Neutrophil (primary cell): Measurements from ENCODE around the gene CH25H.
"Not testable (repeated sequence)": the region's sequence is repeated elsewhere in the genome, so short reads cannot be mapped to it uniquely, and the experiment has no call there.

Experiments used
- H3K27ac ChIP-seq: fragments of 200-600 bp; sonication (generic); 2 replicates; pipeline ENCODE4 v1.5.1; 2016; ENCODE audit warnings: mild to moderate bottlenecking, moderate library complexity
- H3K27me3 ChIP-seq: fragments of 200-600 bp; sonication (generic); 2 replicates; pipeline ENCODE4 v1.6.0; 2016; ENCODE audit warnings: mild to moderate bottlenecking
- H3K36me3 ChIP-seq: fragments of 200-600 bp; sonication (generic); 2 replicates; pipeline ENCODE4 v1.5.1; 2017
- H3K4me1 ChIP-seq, 2 experiments: fragments of 200-600 bp in 1 of 2; sonication (generic) in 1 of 2; 1 replicate in 1 of 2; 2 replicates in 1 of 2; pipeline versions ENCODE4 v1.5.1 to v1.6.1; 2013 to 2016; ENCODE audit warnings: low read depth in 1 of 2, low read length in 1 of 2, mild to moderate bottlenecking in 1 of 2, moderate library complexity in 1 of 2; ENCODE audit not compliant: control insufficient read depth in 1 of 2, insufficient read depth in 1 of 2
- H3K4me3 ChIP-seq, 2 experiments: fragments of 200-600 bp in 1 of 2; sonication (generic) in 1 of 2; 1 replicate in 1 of 2; 2 replicates in 1 of 2; pipeline ENCODE4 v1.5.1; 2013 to 2016; ENCODE audit warnings: low read depth in 1 of 2, low read length in 1 of 2, mild to moderate bottlenecking in 1 of 2, moderate library complexity in 1 of 2
- H3K9me3 ChIP-seq: fragments of 200-600 bp; sonication (generic); 2 replicates; pipeline ENCODE4 v1.5.1; 2016
- CTCF ChIP-seq: fragments of 200-600 bp; sonication (generic); IDR thresholded peaks from 2 replicates; pipeline ENCODE4 v1.5.1; 2016; ENCODE audit warnings: antibody characterized with exemption

CH25H gene

GRCh38 chr10:89251409-89252224, 44.5 kb upstream of the CH25H start, which contains the start of gene LIPA:
Gene LIPA, minus strand, starts transcription at chr10:89251775. Its CDS starts 4,127 bp downstream, at chr10:89247648.
- no peak for TF ChIP-seq CTCF
- Histone ChIP-seq H3K27me3 (peaks cover 22% of the 10 kb centered on the region), H3K27ac (no peak within 1 kb of the TSS), H3K4me3 (peak within 1 kb of the TSS; percentile 62 to 74), H3K36me3 (no peaks in the 10 kb centered on the region), H3K9me3 (no peaks in the 10 kb centered on the region), H3K4me1 (peaks cover 18 to 23% of the 10 kb centered on the region in 2 experiments)

DNA sequence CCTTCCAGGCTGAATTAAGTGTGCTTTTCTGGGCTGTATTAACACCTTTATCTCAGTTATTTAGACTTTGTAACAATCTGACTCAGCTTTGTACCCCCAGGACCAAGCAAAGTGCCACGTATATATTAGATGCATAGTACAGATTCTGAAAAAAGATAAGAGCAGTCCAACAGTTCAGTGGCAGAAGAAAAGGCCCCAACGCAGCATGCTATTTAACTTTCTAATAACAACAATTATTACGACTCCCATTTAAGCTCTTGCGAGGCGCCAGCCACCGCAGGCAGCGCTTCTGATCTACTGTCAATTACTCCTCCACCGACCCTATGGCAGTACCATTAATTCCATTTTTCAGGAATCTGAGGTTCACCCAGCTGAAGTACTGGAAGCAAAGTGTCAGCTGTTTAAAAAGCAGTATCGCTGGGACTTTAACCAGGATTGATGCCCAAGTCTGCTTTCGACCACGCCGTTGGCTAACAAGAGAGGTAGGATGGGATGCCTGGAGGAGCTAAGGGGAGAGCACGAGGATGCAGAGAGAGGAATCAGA, 43.8 kb upstream of the CH25H start:
- H3K36me3 ChIP-seq, result no peaks in the 10 kb centered on the region
- peaks cover 22% of the 10 kb centered on the region for H3K27me3 ChIP-seq
- TF ChIP-seq CTCF, result no peak
- H3K4me3 ChIP-seq, result peak overlapping the region; percentile 62 to 74
- H3K27ac ChIP-seq, result no peak overlapping the region
- H3K9me3 ChIP-seq, result no peaks in the 10 kb centered on the region
- peaks cover 16 to 21% of the 10 kb centered on the region in 2 experiments for H3K4me1 ChIP-seq

- Histone ChIP-seq H3K4me1 (peaks cover 11 to 14% of the 10 kb centered on the region in 2 experiments), H3K27ac (no peak overlapping the region)
Observed at GRCh38 chr10:89248990-89249389, 41.9 kb upstream of the CH25H start.

GRCh38 chr10:89247623-89248022, 40.5 kb upstream of the CH25H start:
- peaks cover 22% of the 10 kb centered on the region for H3K27me3 ChIP-seq
- H3K4me1 ChIP-seq, result peaks cover 11 to 20% of the 10 kb centered on the region in 2 experiments
- not testable (repeated sequence) for H3K27ac ChIP-seq, H3K4me3 ChIP-seq, H3K36me3 ChIP-seq, H3K9me3 ChIP-seq

More at GRCh38 chr10:89248990-89249389, 41.9 kb upstream of the CH25H start:
- Histone ChIP-seq H3K27me3 (peaks cover 22% of the 10 kb centered on the region), H3K36me3 (no peaks in the 10 kb centered on the region), H3K9me3 (no peaks in the 10 kb centered on the region), H3K4me3 (no peak overlapping the region)
- TF ChIP-seq CTCF, result no peak

DNA sequence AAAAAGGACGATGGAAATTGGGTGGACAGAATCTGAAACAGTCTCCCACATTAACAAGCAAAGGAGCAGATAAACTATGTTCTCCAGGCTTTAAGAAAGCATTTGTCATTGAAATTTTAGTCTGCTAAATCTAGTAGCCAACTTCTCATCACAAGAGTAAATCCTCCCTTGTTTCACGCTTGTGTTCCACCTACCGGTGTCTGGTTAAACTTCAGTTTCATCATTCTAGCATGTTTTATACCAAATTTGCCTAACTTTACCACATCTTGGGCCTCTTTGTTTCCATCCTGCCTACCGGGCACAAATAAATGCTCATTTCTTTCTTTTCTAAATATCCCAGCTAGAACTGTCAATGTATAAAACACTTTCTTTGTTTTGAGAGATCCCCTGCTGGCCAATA, 38.7 kb upstream of the CH25H start:
- Histone ChIP-seq H3K9me3 (no peaks in the 10 kb centered on the region), H3K27me3 (peaks cover 8% of the 10 kb centered on the region), H3K36me3 (no peaks in the 10 kb centered on the region), H3K4me3 (no peak overlapping the region), H3K4me1 (peaks cover 0 to 14% of the 10 kb centered on the region in 2 experiments), H3K27ac (no peak overlapping the region)
- no peak for TF ChIP-seq CTCF
